Measurements from ENCODE around the gene FKBP1C. TPM values are rescaled to one million over a fixed set of nuclear protein-coding genes. Genes with fewer than 3 reads are reported as not detected.

The FKBP1C gene
- total and polyA plus RNA-seq, 10 of the 15 experiments (the other 5 are each of a cell fraction or from before 2014, with no cell fraction given), result 0.42 to 5.5 (median 1.5) TPM

DNA sequence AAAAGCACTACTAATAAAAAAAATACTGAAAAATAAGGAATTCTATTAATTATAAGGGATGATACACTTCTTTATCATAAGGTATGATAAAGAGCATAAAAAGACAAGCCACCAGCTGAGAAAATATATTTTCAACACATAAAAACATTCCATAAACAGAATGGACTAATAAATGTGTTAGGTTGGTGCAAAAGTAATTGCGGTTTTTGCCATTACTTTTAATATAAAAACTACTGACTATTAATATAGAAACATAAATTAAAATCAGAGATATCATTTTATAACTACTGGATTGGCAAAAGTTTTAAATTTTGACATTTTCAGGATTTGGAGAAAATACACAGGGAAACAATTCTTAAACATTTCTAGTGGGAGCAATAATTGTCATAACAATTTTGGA is 37.1 kb upstream of the FKBP1C start:
- H3K4me2 ChIP-seq (ENCODE audit: control insufficient read depth, insufficient read depth), result no peak overlapping the region
- RAD21 ChIA-PET (ENCODE audit: unreplicated experiment), result no interaction called here
- H3K36me3 ChIP-seq (ENCODE audit: control insufficient read depth in 2 of 2, insufficient read depth in 2 of 2, low read length in 1 of 2), result no peaks in the 10 kb centered on the region
- CTCF ChIA-PET, result no interaction called here
- POLR2A ChIA-PET, result no interaction called here
- H3K27ac ChIP-seq (ENCODE audit: control insufficient read depth, insufficient read depth), result no peak overlapping the region
- ATAC-seq (no peak), DNase-seq (ENCODE audit: low read depth, low spot score) (no peak), FAIRE-seq (no peak)
- H3K27me3 ChIP-seq (replicated peaks in 1 of 2; ENCODE audit: control insufficient read depth in 2 of 2, insufficient read depth in 2 of 2, low read length in 1 of 2), result no peaks in the 10 kb centered on the region
- SMC1A ChIA-PET (ENCODE audit: uncharacterized antibody, unreplicated experiment), result no interaction called here
- H2AFZ ChIP-seq (ENCODE audit: control insufficient read depth, low read depth, low read length), result no peak overlapping the region
- no TSS peak for BruUV-seq (replicated peaks)
- 48% methylated on average over 1 of the region's 1 CpG for WGBS (ENCODE audit: insufficient coverage, insufficient replicate concordance, low lambda C conversion rate, missing lambda C conversion rate)
- no peaks in the 10 kb centered on the region for H4K20me1 ChIP-seq (ENCODE audit: control insufficient read depth, insufficient read depth)
- no peak overlapping the region for H3K4me3 ChIP-seq
- intact Hi-C loops (cut with micrococcal nuclease; ENCODE audit: unreplicated experiment), result no loop called here
- no peaks in the 10 kb centered on the region for H3K9me3 ChIP-seq (replicated peaks; ENCODE audit: control insufficient read depth, insufficient read depth, low read length)
- no peak overlapping the region for H3K9ac ChIP-seq (ENCODE audit: control insufficient read depth, insufficient read depth, low read length)
- H3K79me2 ChIP-seq (ENCODE audit: control insufficient read depth, insufficient read depth, low read length), result no peaks in the 10 kb centered on the region
- H3K4me1 ChIP-seq (ENCODE audit: control insufficient read depth, insufficient read depth, low read length), result no peaks in the 10 kb centered on the region
- in situ Hi-C loops (cut with MboI), result no loop called here
- TF ChIP-seq BCL3 (IDR thresholded peaks at IDR 0.05; ENCODE audit: borderline replicate concordance, insufficient read depth, low read depth, low read length, poor library complexity, severe bottlenecking) (no peak), NR2C2 (IDR thresholded peaks at IDR 0.05; ENCODE audit: borderline replicate concordance, control insufficient read depth, insufficient read length, low read depth) (no peak), KDM1A (IDR thresholded peaks at IDR 0.05; ENCODE audit: borderline replicate concordance) (no peak), SMARCA5 (IDR thresholded peaks at IDR 0.05) (no peak), SRF (IDR thresholded peaks at IDR 0.05; ENCODE audit: low read depth in 2 of 2, low read length in 2 of 2) (no peak), ZSCAN29 (IDR thresholded peaks at IDR 0.05) (no peak), RELB (IDR thresholded peaks at IDR 0.05; ENCODE audit: low read depth) (no peak), POLR2A (IDR thresholded peaks at IDR 0.05; ENCODE audit: low read depth, low read length) (no peak), IKZF2 (IDR thresholded peaks at IDR 0.05) (no peak), NKRF (conservative IDR thresholded peaks at IDR 0.05) (no peak), CREB1 (IDR thresholded peaks at IDR 0.05; ENCODE audit: low read depth) (no peak), TCF3 (IDR thresholded peaks at IDR 0.05; ENCODE audit: borderline replicate concordance, insufficient read depth, low read depth, low read length) (no peak), HDAC6 (IDR thresholded peaks at IDR 0.05; ENCODE audit: unreplicated experiment) (no peak), CBX3 (IDR thresholded peaks at IDR 0.05; ENCODE audit: borderline replicate concordance, low read depth) (no peak)
- TF ChIP-seq, protein P1, sequence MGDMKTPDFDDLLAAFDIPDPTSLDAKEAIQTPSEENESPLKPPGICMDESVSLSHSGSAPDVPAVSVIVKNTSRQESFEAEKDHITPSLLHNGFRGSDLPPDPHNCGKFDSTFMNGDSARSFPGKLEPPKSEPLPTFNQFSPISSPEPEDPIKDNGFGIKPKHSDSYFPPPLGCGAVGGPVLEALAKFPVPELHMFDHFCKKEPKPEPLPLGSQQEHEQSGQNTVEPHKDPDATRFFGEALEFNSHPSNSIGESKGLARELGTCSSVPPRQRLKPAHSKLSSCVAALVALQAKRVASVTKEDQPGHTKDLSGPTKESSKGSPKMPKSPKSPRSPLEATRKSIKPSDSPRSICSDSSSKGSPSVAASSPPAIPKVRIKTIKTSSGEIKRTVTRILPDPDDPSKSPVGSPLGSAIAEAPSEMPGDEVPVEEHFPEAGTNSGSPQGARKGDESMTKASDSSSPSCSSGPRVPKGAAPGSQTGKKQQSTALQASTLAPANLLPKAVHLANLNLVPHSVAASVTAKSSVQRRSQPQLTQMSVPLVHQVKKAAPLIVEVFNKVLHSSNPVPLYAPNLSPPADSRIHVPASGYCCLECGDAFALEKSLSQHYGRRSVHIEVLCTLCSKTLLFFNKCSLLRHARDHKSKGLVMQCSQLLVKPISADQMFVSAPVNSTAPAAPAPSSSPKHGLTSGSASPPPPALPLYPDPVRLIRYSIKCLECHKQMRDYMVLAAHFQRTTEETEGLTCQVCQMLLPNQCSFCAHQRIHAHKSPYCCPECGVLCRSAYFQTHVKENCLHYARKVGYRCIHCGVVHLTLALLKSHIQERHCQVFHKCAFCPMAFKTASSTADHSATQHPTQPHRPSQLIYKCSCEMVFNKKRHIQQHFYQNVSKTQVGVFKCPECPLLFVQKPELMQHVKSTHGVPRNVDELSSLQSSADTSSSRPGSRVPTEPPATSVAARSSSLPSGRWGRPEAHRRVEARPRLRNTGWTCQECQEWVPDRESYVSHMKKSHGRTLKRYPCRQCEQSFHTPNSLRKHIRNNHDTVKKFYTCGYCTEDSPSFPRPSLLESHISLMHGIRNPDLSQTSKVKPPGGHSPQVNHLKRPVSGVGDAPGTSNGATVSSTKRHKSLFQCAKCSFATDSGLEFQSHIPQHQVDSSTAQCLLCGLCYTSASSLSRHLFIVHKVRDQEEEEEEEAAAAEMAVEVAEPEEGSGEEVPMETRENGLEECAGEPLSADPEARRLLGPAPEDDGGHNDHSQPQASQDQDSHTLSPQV (IDR thresholded peaks at IDR 0.05), result no peak
- TF ChIP-seq, protein P2, sequence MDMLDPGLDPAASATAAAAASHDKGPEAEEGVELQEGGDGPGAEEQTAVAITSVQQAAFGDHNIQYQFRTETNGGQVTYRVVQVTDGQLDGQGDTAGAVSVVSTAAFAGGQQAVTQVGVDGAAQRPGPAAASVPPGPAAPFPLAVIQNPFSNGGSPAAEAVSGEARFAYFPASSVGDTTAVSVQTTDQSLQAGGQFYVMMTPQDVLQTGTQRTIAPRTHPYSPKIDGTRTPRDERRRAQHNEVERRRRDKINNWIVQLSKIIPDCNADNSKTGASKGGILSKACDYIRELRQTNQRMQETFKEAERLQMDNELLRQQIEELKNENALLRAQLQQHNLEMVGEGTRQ (IDR thresholded peaks at IDR 0.05; ENCODE audit: borderline replicate concordance, low read depth, low read length), result no peak

Measured in GM12878 (cell line).